ENCODE data around the gene E2F6.

DNA sequence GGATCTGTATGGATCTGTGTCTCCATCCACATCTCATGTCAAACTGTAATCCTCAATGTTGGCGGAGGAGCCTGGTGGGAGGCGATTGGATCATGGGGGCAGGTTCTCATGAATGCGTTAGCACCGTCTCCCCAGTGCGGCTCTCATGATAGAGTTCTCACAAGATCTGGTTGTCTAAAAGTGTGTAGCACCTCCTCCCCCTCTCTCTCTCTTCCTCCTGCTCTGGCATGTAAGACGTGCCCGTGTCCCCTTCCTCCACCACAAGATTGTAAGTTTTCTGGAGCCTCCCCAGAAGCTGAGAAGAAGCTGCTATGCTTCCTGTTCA is 66.6 kb downstream of the E2F6 start:
- TF ChIP-seq, protein P1, sequence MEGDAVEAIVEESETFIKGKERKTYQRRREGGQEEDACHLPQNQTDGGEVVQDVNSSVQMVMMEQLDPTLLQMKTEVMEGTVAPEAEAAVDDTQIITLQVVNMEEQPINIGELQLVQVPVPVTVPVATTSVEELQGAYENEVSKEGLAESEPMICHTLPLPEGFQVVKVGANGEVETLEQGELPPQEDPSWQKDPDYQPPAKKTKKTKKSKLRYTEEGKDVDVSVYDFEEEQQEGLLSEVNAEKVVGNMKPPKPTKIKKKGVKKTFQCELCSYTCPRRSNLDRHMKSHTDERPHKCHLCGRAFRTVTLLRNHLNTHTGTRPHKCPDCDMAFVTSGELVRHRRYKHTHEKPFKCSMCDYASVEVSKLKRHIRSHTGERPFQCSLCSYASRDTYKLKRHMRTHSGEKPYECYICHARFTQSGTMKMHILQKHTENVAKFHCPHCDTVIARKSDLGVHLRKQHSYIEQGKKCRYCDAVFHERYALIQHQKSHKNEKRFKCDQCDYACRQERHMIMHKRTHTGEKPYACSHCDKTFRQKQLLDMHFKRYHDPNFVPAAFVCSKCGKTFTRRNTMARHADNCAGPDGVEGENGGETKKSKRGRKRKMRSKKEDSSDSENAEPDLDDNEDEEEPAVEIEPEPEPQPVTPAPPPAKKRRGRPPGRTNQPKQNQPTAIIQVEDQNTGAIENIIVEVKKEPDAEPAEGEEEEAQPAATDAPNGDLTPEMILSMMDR (IDR thresholded peaks at IDR 0.05 in 8 of 11, conservative IDR thresholded peaks at IDR 0.05 in 3 of 11) = no peak
- no peak for TF ChIP-seq POLR2A (IDR thresholded peaks at IDR 0.05)

Data from spleen (tissue), 7 donors.